A549 treated with Hydrocortisone at 1 μM for 4 hours (cell line): Measurements from ENCODE around the gene CATSPER3. TPM values are rescaled to one million over a fixed set of nuclear protein-coding genes. Genes with fewer than 3 reads are reported as not detected.

Experiments
- total RNA-seq: library from RNA; stranded (reverse); fragments of 200-300 nt; extraction: Qiagen RNA extraction; gene quantifications from 5 replicates; pipeline ENCODE4 v1.2.3, GENCODE V29; 2022

The CATSPER3 gene
- 0.22 to 0.56 TPM (median 0.34 TPM) in 5 replicates for total RNA-seq

GRCh38 chr5:134967607-134968006, at the start of gene CATSPER3:
Gene CATSPER3, plus strand, starts transcription at chr5:134967907. Its CDS starts 85 bp downstream, at chr5:134967992.

GRCh38 chr5:135033901-135034235, 66.2 kb downstream of the CATSPER3 start, which contains the start of gene PITX1:
Gene PITX1, minus strand, starts transcription at chr5:135034228. Its CDS starts 347 bp downstream, at chr5:135033881.

Other genes with a start within 250 kb of the CATSPER3 start
- gene CAMLG, start 229.4 kb upstream of the CATSPER3 start, total RNA-seq, result 24.0 to 27.9 TPM (median 27.1 TPM) in 5 replicates
- 51.3 to 86.5 TPM (median 60.0 TPM) in 5 replicates for gene DDX46, start 209.1 kb upstream of the CATSPER3 start, total RNA-seq
- gene C5orf24, start 121.9 kb upstream of the CATSPER3 start, total RNA-seq, result 17.3 to 23.8 TPM (median 22.6 TPM) in 5 replicates
- gene TXNDC15, start 93.5 kb upstream of the CATSPER3 start, total RNA-seq, result 46.4 to 64.4 TPM (median 50.1 TPM) in 5 replicates
- gene PCBD2, start 62.8 kb upstream of the CATSPER3 start, total RNA-seq, result 10.2 to 11.9 TPM (median 11.5 TPM) in 5 replicates
- gene PITX1, start 66.3 kb downstream of the CATSPER3 start, total RNA-seq, result 24.2 to 31.4 TPM (median 28.5 TPM) in 5 replicates